ENCODE results near the gene CTNNA3.

Gene CTNNA3

GRCh38 chr10:66773472-66773817, 922.5 kb downstream of the CTNNA3 start:
- no peak for DNase-seq (ENCODE audit: low read depth in 1 of 2, low spot score in 1 of 2)
- no peak for TF ChIP-seq JUND (IDR thresholded peaks at IDR 0.05; ENCODE audit: low read depth)
- in situ Hi-C loops (cut with HindIII; ENCODE audit: low pct_unique_long_range_greater_than_20kb, low sequenced_read_pairs) = no loop called here

- in situ Hi-C loops (cut with HindIII; ENCODE audit: low pct_unique_long_range_greater_than_20kb, low sequenced_read_pairs) = no loop called here
- TF ChIP-seq JUND (IDR thresholded peaks at IDR 0.05; ENCODE audit: low read depth) = no peak
- DNase-seq (ENCODE audit: low read depth in 1 of 2, low spot score in 1 of 2) = no peak
Measured at GRCh38 chr10:66772548-66773471, 923.2 kb downstream of the CTNNA3 start.

- no peak for DNase-seq (ENCODE audit: low read depth in 1 of 2, low spot score in 1 of 2)
- in situ Hi-C loops (cut with HindIII; ENCODE audit: low pct_unique_long_range_greater_than_20kb, low sequenced_read_pairs) = no loop called here
- TF ChIP-seq JUND (IDR thresholded peaks at IDR 0.05; ENCODE audit: low read depth) = no peak
Measured at GRCh38 chr10:66767707-66768106, 928.3 kb downstream of the CTNNA3 start.

GRCh38 chr10:66762218-66762729, 933.7 kb downstream of the CTNNA3 start:
- in situ Hi-C loops (cut with HindIII; ENCODE audit: low pct_unique_long_range_greater_than_20kb, low sequenced_read_pairs) = no loop called here
- DNase-seq (ENCODE audit: low read depth in 1 of 2, low spot score in 1 of 2) = no peak
- TF ChIP-seq JUND (IDR thresholded peaks at IDR 0.05; ENCODE audit: low read depth) = no peak

- in situ Hi-C loops (cut with HindIII; ENCODE audit: low pct_unique_long_range_greater_than_20kb, low sequenced_read_pairs) = no loop called here
- DNase-seq (ENCODE audit: low read depth in 1 of 2, low spot score in 1 of 2) = no peak
Measured at GRCh38 chr10:66760941-66761340, 935.1 kb downstream of the CTNNA3 start.

GRCh38 chr10:66755474-66755873, 940.5 kb downstream of the CTNNA3 start:
- peak in 1 of 2 experiments; percentile 72 for DNase-seq (ENCODE audit: low read depth in 1 of 2, low spot score in 1 of 2)
- peak; percentile 76 for TF ChIP-seq JUND (IDR thresholded peaks at IDR 0.05; ENCODE audit: low read depth)
- in situ Hi-C loops (cut with HindIII; ENCODE audit: low pct_unique_long_range_greater_than_20kb, low sequenced_read_pairs) = no loop called here

More at GRCh38 chr10:66760941-66761340, 935.1 kb downstream of the CTNNA3 start:
- no peak for TF ChIP-seq JUND (IDR thresholded peaks at IDR 0.05; ENCODE audit: low read depth)

- no peak for DNase-seq (ENCODE audit: low read depth in 1 of 2, low spot score in 1 of 2)
- in situ Hi-C loops (cut with HindIII; ENCODE audit: low pct_unique_long_range_greater_than_20kb, low sequenced_read_pairs) = no loop called here
- TF ChIP-seq JUND (IDR thresholded peaks at IDR 0.05; ENCODE audit: low read depth) = no peak
Measured at GRCh38 chr10:66752714-66753113, 943.3 kb downstream of the CTNNA3 start.

- TF ChIP-seq JUND (IDR thresholded peaks at IDR 0.05; ENCODE audit: low read depth) = no peak
- in situ Hi-C loops (cut with HindIII; ENCODE audit: low pct_unique_long_range_greater_than_20kb, low sequenced_read_pairs) = no loop called here
- DNase-seq (ENCODE audit: low read depth in 1 of 2, low spot score in 1 of 2) = no peak
Measured at GRCh38 chr10:66748217-66748616, 947.8 kb downstream of the CTNNA3 start.

- peak; percentile 19; the same call in 1 of the 2 replicates for TF ChIP-seq JUND (IDR thresholded peaks at IDR 0.05; ENCODE audit: low read depth)
- in situ Hi-C loops (cut with HindIII; ENCODE audit: low pct_unique_long_range_greater_than_20kb, low sequenced_read_pairs) = no loop called here
- peak in 1 of 2 experiments; percentile 73 for DNase-seq (ENCODE audit: low read depth in 1 of 2, low spot score in 1 of 2)
Measured at GRCh38 chr10:66747451-66747850, 948.5 kb downstream of the CTNNA3 start.

GRCh38 chr10:66746711-66747110, 949.3 kb downstream of the CTNNA3 start:
- in situ Hi-C loops (cut with HindIII; ENCODE audit: low pct_unique_long_range_greater_than_20kb, low sequenced_read_pairs) = no loop called here
- no peak for TF ChIP-seq JUND (IDR thresholded peaks at IDR 0.05; ENCODE audit: low read depth)
- DNase-seq (ENCODE audit: low read depth in 1 of 2, low spot score in 1 of 2) = no peak

- DNase-seq (ENCODE audit: low read depth in 1 of 2, low spot score in 1 of 2) = no peak
- in situ Hi-C loops (cut with HindIII; ENCODE audit: low pct_unique_long_range_greater_than_20kb, low sequenced_read_pairs) = no loop called here
Measured at GRCh38 chr10:66746246-66746645, 949.7 kb downstream of the CTNNA3 start.

GRCh38 chr10:66744915-66745314, 951.1 kb downstream of the CTNNA3 start:
- in situ Hi-C loops (cut with HindIII; ENCODE audit: low pct_unique_long_range_greater_than_20kb, low sequenced_read_pairs) = no loop called here
- TF ChIP-seq JUND (IDR thresholded peaks at IDR 0.05; ENCODE audit: low read depth) = no peak
- DNase-seq (ENCODE audit: low read depth in 1 of 2, low spot score in 1 of 2) = no peak

More at GRCh38 chr10:66746246-66746645, 949.7 kb downstream of the CTNNA3 start:
- no peak for TF ChIP-seq JUND (IDR thresholded peaks at IDR 0.05; ENCODE audit: low read depth)

- in situ Hi-C loops (cut with HindIII; ENCODE audit: low pct_unique_long_range_greater_than_20kb, low sequenced_read_pairs) = no loop called here
- TF ChIP-seq JUND (IDR thresholded peaks at IDR 0.05; ENCODE audit: low read depth) = no peak
- DNase-seq (ENCODE audit: low read depth in 1 of 2, low spot score in 1 of 2) = no peak
Measured at GRCh38 chr10:66737241-66737640, 958.8 kb downstream of the CTNNA3 start.
